Measurements from ENCODE around the gene RD3L. TPM values are rescaled to one million over a fixed set of nuclear protein-coding genes. Genes with fewer than 3 reads are reported as not detected.

RD3L gene
- total RNA-seq, 1 donor from 2014 or later = not detected

GRCh38 chr14:103898711-103899110, 43.6 kb downstream of the RD3L start:
- DNase-seq (no peak), ATAC-seq (no peak)
- TF ChIP-seq CTCF (IDR thresholded peaks at IDR 0.05) = no peak
- no peaks in the 10 kb centered on the region for H3K4me1 ChIP-seq
- no peak overlapping the region for H3K27ac ChIP-seq
- no peaks in the 10 kb centered on the region for H3K9me3 ChIP-seq
- H3K4me3 ChIP-seq = no peak overlapping the region
- no peaks in the 10 kb centered on the region for H3K27me3 ChIP-seq
- no peaks in the 10 kb centered on the region for H3K36me3 ChIP-seq
- intact Hi-C loops (cut with DNase I) = no loop called here

- no peaks in the 10 kb centered on the region for H3K9me3 ChIP-seq
- H3K27me3 ChIP-seq = no peaks in the 10 kb centered on the region
- intact Hi-C loops (cut with DNase I) = no loop called here
- H3K27ac ChIP-seq = no peak overlapping the region
- TF ChIP-seq CTCF (IDR thresholded peaks at IDR 0.05) = no peak
- no peak overlapping the region for H3K4me3 ChIP-seq
- no peaks in the 10 kb centered on the region for H3K36me3 ChIP-seq
- H3K4me1 ChIP-seq = no peaks in the 10 kb centered on the region
- ATAC-seq (no peak), DNase-seq (no peak)
Measured at GRCh38 chr14:103898204-103898603, 44.1 kb downstream of the RD3L start.

DNA sequence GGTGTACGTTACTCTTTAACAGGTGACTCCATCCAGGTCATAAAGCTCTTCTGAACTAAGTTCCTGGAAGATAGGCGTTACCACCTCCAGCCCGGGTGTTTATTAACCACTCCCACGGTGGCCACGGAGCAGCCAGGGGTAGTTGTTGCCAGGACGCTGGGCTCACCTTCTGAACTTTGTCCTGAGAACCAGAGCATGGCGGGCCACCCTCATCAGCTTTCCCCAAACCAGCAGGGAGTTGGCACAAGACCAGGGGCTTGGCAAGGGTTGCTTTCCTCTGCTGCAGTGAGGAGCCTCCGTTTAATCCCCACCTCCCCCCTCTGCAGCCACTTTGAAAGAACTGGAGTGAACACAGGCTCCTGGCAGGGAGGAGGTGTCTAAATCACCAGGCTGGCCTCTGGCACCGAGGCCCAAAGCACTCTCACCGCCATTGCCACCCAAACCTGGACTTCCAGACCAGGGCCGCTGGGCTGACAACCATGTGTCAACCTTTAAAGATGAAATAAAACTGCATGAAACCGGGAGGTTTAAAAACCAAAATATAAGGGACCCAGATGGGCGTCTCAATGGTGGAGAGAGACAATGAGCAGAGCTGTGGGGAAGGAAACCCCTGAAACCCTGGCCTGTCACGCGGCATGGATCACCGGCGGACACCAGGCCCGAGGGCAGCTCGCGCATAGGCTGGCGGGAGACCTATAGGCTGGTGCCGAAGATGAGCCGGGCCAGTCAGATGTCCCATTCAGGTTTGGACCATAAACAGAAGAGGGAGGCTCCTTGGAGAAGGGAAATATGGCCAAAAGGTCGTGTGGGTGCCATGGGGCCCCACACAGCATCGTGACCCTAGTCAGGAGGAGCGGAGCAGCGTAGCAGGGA, 45.0 kb downstream of the RD3L start:
- Histone ChIP-seq H3K27me3 (no peaks in the 10 kb centered on the region), H3K36me3 (no peaks in the 10 kb centered on the region), H3K4me1 (no peaks in the 10 kb centered on the region), H3K9me3 (no peaks in the 10 kb centered on the region), H3K27ac (no peak overlapping the region), H3K4me3 (no peak overlapping the region)
- TF ChIP-seq CTCF (IDR thresholded peaks at IDR 0.05) = no peak
- ATAC-seq (peak; percentile 10), DNase-seq (peak; percentile 56)
- intact Hi-C loops (cut with DNase I) = no loop called here

- H3K27me3 ChIP-seq = no peaks in the 10 kb centered on the region
- no peaks in the 10 kb centered on the region for H3K36me3 ChIP-seq
- intact Hi-C loops (cut with DNase I) = no loop called here
- no peaks in the 10 kb centered on the region for H3K4me1 ChIP-seq
- no peak overlapping the region for H3K27ac ChIP-seq
- no peak overlapping the region for H3K4me3 ChIP-seq
- no peak for TF ChIP-seq CTCF (IDR thresholded peaks at IDR 0.05)
- no peaks in the 10 kb centered on the region for H3K9me3 ChIP-seq
- ATAC-seq = no peak
- DNase-seq = no peak
Measured at GRCh38 chr14:103896578-103896977, 45.8 kb downstream of the RD3L start.

GRCh38 chr14:103894723-103895059, 47.6 kb downstream of the RD3L start:
- Histone ChIP-seq H3K36me3 (no peaks in the 10 kb centered on the region), H3K27me3 (no peaks in the 10 kb centered on the region), H3K27ac (no peak overlapping the region), H3K9me3 (no peaks in the 10 kb centered on the region), H3K4me1 (peaks cover 19% of the 10 kb centered on the region), H3K4me3 (no peak overlapping the region)
- TF ChIP-seq CTCF (IDR thresholded peaks at IDR 0.05) = no peak
- intact Hi-C loops (cut with DNase I) = no loop called here
- ATAC-seq (peak; percentile 2), DNase-seq (no peak)

Measured in upper lobe of right lung (tissue), 1 donor.